Stimulated activated CD4-positive, alpha-beta T cell treated with anti-CD3 and anti-CD28 coated beads, Interleukin-15, amount 100 ng/mL, for 24 hours (primary cell): Measurements from ENCODE around the gene PRR18.

Source experiments
- DNase-seq: peaks from one replicate; pipeline ENCODE4 v3.0.0-alpha.2; 2020

Gene PRR18

DNA sequence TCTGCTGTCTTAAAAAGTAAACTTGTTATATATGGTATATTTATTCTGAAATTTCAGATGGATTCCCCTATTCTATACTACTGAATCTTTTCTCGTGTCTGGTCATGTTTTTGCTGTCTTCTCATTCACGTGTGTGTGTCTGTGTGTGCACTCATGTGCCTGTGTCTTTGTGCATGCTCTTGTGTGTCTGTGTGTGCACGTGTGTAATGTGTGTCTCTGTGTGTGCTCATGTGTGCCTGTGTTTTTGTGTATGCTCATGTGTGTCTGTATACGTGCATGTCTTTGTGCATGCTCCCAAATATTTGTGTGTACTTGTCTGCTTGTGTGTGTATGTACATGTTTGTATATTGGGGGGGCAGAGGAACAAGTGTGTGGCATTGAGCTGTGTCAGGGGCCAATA lies 34.0 kb downstream of the PRR18 start:
- no peak for DNase-seq

DNA sequence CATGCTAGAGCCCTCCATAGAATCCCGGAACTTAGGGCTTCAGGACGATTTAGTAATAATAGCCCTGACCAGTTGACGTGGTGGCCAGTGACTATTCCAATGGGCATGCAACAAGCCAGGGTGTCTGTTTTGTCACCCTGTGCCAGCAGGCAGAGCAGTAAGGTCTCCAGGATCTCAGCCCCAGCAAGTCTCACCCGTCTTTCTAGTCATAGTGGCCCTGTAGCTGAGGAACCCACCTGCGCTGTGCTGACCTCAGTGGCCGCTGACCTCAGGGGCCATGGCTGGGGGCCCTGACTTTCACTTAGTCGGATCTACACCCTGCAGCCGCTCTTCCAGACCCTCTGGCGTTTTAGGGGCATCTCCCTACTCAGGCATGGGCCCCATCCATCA lies 36.8 kb downstream of the PRR18 start:
- no peak for DNase-seq

DNA sequence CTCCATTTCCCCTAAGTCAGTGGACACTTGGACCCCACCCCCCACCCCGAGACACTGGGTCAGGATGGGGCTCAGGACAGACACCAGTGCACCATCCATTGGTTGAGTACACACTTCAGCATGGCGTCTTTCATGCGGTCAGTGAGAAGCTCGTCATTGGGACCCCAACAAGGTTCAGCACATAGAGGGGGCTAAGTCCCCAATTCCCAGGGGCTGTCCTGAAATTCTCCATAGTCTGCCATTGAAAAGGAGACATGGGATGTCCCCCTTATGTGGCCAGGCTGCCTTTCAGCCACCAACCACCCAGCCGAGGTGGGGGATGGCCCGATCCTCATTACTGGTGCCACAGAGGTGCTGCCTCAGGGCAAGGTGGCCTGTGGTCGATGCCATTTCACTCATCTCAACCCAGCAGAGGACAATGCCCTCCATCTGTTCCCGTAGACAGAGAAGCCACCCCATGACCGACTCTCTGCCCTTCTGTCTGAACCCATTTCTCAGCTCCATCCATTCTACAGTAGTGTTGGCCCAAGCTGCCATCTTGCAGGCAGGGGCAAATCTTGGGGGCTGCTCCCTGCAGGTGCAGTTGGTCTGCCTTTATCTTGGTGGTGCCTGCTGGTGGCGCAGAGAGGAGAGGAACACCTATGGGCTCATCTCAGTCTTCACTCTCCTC lies 37.4 kb downstream of the PRR18 start:
- no peak for DNase-seq

DNA sequence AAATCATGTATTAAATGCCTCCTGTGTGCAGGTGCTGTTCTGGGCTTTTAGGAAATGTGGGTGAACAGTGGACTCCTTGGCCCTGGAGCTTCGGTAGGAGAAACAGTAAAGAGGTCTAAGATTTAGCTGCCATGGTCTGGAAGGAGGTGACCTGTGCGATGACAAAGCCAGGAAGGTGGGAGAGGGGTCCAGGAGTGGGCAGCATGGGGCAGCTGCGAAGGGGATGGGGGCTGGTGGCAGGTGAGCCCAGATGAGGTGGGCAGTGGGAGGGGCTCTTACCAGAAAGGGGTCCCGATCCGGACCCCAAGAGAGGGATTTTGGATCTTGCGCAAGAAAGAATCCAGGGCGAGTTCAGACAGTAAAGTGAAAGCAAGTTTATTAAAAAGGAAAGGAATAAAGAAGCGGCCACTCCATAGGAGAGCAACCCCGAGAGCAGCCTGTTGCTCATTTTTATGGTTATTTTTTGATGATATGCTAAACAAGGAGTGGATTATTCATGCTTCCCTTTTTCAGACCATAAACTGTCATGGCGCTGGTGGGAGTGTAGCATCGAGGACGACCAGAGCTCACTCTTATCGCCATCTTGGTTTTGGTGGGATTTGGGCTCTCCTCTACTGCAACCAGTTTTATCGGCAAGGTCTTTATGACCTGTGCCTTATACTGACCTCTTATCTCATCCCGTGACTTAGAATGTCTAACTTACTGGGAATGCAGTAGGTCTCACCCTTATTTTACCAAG lies 38.7 kb downstream of the PRR18 start:
- no peak for DNase-seq

DNA sequence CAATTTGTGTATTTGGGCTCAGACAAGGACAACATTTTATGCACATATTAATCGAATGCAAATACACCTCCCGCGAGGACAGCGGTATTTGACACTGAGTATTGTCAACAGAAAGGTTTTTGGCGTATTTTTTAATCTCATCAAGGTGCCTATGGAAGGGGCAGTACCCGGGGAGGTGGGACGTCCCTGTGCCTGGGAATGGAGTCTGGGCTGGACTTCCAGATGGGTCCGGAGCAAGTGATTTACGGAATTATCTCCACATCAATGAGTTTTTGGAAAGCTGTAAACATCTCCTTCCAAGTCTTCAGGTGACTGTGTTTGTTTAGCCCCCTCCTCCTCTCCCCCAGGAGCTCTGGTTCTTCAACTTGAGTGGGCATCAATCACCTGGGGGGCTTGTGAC lies 39.8 kb downstream of the PRR18 start:
- DNase-seq: no peak

DNA sequence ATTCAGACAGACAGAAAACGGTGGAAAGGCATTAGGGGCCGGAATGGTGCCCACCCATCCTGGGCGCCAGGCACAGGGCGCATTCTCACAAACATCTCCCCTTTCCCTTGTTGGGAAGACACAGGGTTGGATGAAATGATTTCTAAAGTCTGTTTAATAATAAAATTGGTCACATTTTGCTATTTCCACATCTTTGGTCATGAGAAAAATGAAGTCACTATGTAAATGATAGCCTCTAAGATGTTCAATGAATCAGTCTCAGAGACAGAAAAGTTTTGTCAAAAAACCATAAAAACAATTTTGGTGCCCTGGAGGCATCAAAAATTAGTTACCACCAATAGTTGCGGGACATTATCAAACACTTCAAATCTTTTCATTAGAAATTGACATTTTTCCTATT lies 40.7 kb downstream of the PRR18 start:
- DNase-seq: no peak

DNA sequence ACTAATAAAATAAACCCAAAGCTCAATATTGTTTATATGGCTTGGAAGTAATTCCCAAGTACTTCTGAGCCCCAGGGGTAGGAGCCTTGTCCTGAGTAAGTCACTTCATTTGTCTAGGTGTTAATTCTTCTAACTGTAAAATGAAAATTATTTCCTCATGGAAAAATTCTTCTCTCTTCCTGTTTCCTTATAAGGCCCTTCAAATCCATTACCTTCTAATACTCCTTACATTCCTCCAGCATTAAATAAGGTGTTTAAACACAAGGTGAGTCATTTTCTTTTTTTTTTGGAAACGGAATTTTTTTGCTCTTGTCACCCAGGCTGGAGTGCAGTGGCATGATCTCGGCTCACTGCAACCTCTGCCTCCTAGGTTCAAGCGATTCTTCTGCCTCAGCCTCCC lies 41.9 kb downstream of the PRR18 start:
- no peak for DNase-seq

DNA sequence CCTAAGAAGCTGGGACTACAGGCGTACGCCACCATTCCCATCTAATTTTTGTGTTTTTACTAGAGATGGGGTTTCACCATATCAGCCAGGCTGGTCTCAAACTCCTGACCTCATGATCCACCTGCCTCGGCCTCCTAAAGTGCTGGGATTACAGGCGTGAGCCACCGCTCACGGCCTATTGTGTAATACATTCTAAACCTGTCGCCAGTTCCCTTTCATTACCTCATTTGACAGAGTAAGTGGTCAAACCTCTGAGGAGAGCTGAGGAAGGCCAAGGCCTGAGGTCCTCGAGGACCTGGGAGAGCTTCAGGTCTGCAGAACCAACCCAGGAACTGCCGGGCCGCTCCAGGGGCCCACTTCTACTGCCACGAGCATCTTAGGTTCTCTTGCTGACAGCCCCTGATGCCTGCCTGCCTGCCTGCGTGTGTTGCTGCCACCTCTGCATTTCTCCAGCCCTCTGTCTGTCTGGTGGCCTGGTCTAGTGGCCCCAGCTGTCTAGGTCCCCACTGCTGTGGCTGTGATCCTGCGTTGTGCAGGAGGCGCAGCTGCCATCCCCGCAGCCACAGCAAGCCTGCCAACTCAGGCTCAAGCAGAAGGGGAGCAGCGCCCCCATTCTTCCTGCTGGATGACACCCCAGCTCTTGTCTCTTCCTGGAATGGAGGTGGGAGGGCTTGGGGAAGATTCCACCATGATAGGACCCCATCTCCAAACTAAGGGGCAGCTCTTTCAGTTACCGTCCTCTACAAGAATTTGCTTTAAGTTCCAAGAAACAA lies 45.3 kb downstream of the PRR18 start:
- DNase-seq: no peak

DNA sequence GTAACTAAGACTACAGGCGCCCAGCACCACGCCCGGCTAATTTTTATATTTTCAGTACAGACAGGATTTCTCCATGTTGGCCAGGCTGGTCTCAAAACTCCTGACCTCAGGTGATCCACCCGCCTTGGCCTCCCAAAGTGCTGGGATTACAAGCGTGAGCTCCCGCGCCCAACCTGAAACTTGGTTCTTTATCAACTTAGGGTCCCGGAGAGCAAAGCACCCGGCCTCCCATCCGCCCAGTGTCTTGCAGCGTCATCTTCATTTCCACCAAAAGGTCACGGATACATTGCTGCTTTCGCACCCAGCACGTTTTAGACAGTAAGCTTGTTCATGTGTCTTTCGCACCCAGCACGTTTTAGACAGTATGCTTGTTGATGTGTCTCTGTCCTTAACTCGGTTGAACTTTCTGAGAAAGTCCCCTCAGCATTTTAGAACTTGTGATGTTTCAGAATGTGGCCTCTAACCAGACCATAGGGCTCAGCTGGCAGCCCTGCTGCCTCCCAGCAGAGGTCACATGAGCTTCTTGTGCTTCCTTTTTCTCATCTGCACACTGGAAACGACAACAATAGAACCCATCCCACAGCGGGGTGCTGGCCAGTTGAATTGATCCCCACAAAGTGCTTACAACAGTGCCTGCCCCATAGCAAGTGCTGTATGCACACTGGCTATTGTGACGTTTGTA lies 48.8 kb downstream of the PRR18 start:
- no peak for DNase-seq

DNA sequence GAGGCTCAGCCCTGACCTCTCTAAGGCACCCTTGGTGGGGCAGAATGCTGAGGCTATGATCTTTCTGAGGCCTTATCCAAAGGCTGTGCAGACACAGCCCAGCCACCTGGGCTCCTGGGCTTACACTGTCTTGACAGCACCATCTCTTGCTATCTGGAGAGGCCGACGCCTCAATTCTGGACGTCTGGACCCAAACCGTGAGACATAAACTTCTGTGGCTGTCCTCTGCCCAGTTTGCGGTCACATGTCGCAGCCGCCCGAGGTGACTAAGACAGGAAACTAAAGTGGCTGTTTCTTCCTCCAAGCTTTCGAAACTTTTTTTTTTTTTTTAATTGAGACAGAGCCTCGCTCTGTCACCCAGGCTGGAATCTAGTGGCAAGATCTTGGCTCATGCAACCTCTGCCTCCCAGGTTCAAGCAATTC lies 49.3 kb downstream of the PRR18 start:
- peak; percentile 68 for DNase-seq

DNA sequence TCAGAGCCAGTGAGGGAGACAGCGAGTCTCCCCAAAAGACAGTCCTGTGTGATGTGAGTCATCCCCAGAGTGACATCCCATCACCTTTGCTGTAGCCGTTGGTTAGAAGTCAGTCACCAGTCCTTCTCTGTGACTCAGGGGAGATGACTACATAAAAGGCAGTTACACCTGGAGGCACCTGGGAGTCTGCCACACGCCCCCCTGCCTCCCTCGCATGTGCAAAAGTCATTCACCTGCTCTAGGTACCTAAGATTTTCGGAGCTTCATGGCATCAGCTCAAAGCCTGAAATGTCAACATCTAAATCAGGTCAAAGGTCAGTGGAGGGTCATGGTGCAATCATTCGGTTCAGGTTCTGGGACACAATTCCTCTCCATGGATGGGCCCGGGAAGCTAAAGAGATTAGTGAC lies 50.3 kb downstream of the PRR18 start:
- peak; percentile 52 for DNase-seq
